Activated effector memory CD4-positive, alpha-beta T cell treated with Interleukin-2 at 50 U/mL for 16 hours (primary cell): Measurements from ENCODE around the gene TMEM271.

Source experiments
- DNase-seq: peaks from one replicate; pipeline ENCODE4 v3.0.0-alpha.2; 2020

Gene TMEM271, protein sequence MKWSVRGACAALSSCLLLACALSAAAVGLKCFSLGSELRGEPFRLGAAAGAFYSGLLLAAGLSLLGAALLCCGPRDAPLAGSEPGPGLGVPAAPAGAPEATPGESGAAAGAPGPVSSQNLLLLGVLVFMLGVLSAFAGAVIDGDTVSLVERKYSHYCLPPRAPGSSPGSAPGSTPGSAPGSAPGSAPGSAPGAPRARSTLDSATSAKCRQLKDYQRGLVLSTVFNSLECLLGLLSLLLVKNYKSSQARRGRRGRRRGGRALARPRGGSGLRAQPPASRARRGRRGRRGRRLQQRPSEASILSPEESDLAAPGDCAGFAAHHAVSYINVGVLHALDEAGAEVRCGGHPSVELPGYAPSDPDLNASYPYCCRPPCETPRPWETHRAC

DNA sequence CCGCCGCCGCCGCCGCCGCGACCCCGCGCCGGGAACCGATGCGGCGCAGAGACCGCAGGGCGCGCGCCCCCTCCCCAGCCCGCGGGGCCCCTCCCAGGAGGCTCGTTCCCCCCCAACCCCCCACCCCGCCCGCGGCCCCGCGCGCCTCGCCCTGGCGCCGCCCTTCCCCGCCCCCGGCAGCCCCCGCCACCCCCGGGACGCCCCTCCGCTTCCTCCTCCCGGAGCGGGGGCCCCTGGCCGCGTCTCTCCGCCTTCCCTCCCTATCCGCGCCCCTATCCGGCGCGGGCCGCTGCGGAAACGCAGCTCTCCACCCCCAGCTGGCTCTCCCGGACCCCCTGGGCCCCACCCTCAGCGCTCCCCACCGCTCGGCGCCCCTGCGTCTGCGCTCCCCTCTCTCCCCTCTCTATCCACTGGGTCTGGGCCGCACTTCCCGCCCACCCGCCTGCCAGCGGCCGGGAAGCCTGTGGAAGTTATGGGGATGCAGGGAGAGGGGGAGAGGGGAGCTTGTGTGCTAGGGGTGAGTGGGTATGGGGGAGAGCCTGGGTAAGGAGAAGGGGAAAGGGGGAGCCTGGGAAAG, at the start of gene TMEM271:
Gene TMEM271, minus strand, starts transcription at position 51 of the 577 bp plus-strand sequence. CDS start 233 bp downstream, outside the sequence.
- DNase-seq = no peak

GRCh38 chr4:625631-626161, 49.6 kb upstream of the TMEM271 start:
- DNase-seq = no peak

DNA sequence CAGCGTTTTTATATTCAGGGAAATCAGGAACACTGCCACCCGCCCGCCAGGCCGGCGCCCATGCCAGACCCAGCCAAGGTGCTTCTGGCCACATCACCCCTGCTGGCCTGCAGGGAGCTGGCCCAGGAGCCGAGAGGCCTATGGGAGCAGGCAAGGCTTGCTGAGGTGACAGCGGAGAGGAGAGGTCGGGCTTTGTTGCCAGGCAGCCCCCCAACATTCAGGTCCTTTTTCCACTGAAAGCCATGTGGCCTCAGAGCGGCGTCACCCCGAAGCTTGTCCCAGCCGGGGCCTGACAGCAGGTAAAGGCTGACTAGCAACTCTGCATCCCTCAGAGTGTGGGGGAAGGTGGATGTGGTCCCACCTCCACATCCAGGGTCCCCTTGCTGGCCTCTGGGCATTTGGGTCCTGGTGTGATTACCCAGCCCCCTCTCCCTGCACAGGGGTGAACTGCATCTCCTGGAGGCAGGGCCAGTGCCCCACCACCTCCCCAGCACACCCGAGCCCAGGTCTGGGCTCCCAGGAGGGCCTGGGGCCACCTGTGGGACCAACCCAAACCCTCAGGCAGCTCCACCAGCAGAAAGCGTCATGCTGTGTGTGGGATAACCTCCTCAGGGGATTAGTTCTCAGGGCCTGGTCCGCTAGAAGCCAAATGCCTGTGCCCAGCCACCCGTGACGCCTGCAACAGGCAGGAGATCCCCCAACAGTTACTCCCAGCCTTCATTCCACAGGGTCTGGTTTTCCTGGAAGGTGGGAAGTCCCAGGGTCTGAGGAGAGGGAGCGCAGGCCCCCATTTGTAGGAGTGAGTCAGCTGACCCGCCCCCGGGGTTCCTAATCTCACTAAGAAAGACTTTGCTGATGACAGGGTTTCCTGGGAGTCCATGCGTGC, 48.9 kb upstream of the TMEM271 start, which contains the start of gene PDE6B:
Gene PDE6B, plus strand, starts transcription at position 869 of the 886 bp plus-strand sequence. CDS start 54 bp downstream, outside the sequence.
- DNase-seq = no peak

DNA sequence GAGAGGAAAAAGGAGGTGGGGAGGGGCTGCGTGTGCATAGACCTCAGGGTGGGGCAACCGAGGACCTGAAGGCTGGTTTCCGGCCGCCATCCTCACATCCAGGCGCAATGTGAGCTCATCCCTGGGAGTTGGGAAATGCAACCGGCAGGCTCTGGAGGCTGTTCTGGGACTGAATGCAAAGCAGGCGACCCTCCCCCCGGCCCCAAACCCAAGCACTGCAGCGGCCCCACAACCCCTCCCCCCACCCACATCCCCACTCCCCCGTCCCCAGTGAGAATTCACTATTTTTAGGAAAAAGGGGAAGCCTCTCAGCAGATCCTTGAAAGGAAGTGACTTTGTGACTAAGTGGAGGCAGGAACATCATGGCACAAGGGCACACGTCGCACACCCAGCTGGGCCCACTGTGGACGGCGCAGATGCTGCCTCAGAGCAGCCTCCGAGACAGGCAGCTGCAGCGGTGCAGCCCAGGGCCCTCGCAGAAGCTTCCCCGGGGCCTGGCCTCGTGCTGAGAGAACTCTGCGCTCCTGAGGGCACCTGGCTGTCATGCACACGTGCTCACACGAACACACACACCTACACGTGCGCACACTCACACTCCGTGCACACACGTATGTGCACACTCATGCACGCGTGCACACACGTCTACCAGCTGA, 47.9 kb upstream of the TMEM271 start:
- no peak for DNase-seq

DNA sequence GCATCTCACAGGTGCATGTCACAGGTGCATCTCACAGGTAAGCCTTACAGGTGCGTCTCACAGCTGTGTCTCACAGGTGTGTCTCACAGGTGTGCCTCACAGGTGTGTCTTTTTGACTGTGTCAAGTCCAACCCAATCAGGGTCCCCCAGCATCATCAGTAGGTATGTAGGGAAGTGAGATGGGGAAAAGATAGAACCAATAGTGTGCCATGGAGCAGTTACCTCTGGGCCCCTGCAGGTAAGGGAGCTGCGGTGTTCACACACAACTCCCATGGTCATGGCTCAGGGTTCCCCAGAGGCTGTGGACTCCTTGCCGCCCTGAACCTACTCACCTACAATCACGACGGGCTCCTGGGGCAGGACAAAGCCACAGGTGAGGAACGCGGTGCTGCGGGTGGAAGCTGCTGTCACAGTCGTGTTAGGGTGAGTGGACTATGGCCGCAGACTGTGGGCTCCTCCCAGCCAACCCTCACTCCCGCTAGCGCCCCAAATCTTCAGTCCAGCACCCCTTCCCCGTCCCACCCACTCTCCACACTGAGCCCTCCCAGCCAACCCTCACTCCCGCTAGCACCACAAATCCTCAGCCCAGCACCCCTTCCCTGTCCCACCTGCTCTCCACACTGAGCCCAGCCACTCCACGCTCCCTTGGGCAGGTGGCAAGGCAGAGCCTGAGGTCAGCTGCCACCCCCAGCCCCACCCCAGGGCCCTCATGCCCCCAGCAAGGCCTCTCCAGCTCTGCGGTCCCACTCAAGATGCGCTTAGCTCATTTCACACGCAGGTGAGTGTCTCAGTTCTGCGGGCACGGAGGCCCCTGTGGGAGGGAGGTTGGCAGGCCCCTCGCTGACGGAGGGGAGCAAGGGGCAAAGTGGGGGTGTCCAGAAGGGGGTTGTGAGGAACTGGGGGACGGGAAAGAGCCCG, 47.2 kb upstream of the TMEM271 start:
- no peak for DNase-seq

GRCh38 chr4:622071-622995, 46.2 kb upstream of the TMEM271 start:
- DNase-seq = no peak

DNA sequence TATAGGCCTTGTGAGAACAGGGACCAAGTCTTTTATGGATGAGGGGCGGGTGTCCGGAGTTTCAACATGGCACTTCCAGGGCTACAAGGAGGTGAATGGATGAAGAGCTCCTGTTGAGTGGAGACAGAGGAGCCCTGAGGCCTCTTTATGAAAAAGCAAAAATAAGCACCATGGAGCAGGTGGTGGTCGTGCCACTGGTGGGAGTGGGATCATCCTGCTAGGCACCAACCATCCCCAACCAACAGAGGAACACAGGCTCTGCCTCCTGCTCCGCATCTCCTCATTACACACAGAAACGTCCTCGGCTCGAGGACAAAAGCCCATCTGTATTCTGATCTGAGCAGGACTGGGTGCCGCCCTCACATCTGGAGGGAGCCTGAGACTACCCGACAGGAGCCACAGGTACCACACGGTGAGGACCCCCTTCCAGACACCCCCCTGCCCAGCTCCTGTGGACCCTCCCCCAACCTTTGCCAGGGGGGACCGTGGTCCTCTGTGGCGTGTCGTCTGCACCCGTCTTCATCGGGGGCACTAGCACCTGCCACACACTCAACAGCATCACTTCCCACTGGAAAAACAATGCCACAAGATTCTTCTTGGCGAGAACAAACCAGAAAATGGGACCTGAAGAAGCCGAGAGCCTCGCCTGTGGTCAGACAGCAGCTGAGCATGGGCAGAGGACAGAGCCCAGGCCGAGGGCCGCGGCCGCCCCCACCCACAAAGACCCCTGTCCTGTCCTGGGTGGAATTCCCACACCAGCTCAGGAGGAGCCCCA, 45.4 kb upstream of the TMEM271 start:
- no peak for DNase-seq

GRCh38 chr4:620851-621261, 44.8 kb upstream of the TMEM271 start:
- no peak for DNase-seq

GRCh38 chr4:620201-620600, 44.1 kb upstream of the TMEM271 start:
- no peak for DNase-seq

DNA sequence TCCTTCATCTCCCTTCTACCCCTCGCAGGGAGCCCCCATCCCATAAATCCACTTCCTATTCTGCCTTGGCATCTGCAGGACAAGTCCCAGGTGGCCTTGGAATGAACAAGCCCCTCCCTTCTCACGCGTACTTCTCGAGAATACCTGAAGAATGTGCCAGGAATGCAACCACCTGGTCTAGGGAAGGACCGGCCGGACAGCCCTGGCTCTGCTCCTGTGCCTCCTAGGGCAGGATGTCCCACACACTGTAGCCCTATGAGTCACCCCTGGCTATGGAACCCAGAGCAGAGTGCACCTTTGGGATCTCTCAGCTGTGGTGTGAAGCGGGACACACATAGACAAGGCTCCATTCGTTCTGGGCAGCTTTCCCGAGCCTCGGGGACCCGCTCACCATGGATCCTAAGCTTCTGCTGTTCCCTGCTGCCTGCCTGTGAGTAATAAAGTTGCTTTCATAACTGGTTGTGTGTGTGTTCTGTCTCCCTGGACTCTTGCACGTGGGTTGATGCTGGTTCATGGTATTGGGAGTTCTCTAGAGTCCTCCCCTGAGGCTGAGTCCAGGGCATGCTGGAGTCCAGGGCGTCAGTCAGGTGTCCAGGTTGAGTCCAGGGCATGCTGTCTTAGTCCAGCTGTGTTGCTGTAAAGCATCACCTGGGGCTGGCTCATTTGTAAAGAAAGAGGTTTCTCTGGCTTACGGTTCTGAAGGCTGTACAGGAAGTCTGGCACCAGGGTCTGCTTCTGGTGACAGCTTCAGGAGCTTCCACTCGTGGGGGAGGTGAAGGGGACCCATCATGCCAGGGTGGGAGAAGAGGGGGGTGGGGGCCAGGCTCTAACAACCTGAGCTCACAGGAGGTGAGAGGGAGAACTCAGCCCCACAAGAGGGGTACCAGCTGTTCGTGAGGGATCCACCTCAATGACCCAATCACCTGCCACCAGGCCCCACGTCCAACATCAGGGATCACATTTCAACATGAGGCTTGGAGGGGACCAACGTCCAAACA, 41.8 kb upstream of the TMEM271 start:
- DNase-seq = no peak

DNA sequence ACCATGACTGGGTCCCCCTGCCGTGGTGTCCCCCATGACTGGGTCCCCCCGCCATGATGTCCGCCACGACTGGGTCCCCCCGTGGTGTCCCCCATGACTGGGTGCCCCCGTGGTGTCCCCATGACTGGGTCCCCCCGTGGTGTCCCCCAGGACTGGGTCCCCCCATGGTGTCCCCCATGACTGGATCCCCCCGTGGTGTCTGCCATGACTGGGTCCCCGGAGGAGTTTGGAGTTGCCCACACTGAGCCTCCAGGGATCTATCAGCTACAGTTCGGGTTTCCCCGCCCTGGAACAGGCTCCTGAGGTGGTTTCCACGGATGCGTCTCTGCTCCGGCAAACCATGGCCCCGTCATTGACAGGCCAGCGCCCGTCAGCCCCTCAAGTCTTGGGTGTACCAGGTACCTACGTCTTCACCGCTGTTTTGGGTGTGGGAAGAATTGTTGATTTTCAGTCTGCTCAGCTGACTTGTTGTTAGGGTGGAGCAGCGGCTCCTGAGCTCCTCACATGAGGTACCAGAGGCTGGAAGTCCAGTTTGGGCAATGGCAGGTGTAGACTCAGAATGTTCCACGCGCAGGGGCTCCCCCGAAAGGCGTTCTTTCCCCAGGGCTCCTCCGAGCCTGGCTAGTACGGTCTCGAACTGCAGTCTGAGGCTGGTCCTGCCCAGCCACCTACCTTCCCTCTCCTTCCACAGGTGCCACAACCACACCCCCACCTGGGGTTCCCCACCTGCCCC, 41.0 kb upstream of the TMEM271 start:
- no peak for DNase-seq

- DNase-seq = no peak
These were observed 40.0 kb upstream of the TMEM271 start for GRCh38 chr4:616091-616490.

GRCh38 chr4:613126-613525, 37.0 kb upstream of the TMEM271 start:
- DNase-seq = no peak

DNA sequence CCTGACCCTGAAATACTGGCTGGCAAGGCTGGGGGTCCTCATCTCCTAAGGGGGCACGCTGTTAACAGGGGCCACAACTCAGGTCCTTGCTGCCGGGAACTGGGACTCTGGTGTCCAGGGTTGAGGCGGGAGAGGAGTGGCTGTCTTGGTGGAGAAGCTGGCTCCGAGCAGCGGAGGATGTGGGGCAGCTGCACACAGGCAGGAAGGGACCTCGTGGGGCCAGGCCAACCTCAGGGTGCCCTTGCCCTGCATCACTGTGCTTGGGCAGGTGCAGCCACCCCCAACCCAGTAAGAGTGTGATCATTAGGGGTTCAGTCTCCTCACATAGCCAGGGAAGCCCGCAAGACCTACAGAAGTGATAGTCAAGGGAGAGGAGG, 36.6 kb upstream of the TMEM271 start:
- no peak for DNase-seq

DNA sequence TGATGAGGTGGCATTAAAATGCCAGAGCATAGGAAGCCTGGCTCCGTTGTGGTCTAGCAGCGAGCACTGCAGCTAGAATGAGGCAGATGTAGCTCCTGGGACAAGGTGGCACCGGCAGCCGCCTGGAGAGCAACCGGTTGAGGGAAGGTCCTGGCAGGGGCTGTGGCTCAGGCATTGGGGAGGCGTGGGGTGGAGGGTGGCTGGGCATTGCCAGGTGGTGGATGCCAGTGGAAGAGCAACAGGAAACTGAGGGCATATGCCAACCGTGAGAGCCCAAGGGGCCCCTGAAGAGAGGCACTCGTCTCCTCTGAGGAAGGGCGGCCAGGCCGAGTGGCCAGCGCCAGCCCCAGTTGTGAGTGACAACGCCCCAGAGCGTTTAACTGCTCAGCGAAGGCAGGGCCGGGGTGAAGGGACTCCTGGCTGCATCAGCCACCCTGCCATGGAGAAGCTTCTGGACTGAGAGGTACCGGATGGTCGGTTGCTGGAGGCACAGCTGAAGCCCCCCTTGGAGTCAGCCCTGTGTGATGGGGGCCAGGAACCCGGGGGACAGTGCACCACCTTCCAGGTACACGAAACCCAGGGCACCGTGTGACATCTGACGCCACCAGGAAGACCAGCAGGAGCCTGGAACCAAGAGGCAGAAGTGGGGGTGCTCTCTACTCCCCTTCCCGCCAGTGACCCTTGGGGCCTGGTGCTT, 36.1 kb upstream of the TMEM271 start:
- no peak for DNase-seq

GRCh38 chr4:610411-611261, 34.5 kb upstream of the TMEM271 start:
- no peak for DNase-seq
